ENCODE results near the gene IFIT1. TPM values are rescaled to one million over a fixed set of nuclear protein-coding genes. Genes with fewer than 3 reads are reported as not detected.
"Not testable (repeated sequence)": the region's sequence is repeated elsewhere in the genome, so short reads cannot be mapped to it uniquely, and the experiment has no call there.

Gene IFIT1
- 13.7 and 17.3 TPM in 2 replicates for total RNA-seq (2014; rRNA removed; shearing (Covaris generic))

- DNase-seq (ENCODE audit: low read depth) = peak; percentile 78
These were observed at the start of gene IFIT1 for GRCh38 chr10:89391907-89392756. Gene IFIT1 (plus strand): TSS chr10:89392623. CDS start chr10:89392713, 90 bp downstream.

GRCh38 chr10:89343089-89343767 is 49.2 kb upstream of the IFIT1 start:
- DNase-seq (ENCODE audit: low read depth) = no peak

GRCh38 chr10:89344156-89344555 is 48.3 kb upstream of the IFIT1 start:
- DNase-seq (ENCODE audit: low read depth) = no peak

GRCh38 chr10:89345367-89346000 is 46.9 kb upstream of the IFIT1 start:
- no peak for DNase-seq (ENCODE audit: low read depth)

- no peak for DNase-seq (ENCODE audit: low read depth)
These were observed 45.8 kb upstream of the IFIT1 start for GRCh38 chr10:89346405-89347254.

GRCh38 chr10:89347701-89348457 is 44.5 kb upstream of the IFIT1 start:
- DNase-seq (ENCODE audit: low read depth) = no peak

- no peak for DNase-seq (ENCODE audit: low read depth)
These were observed 43.9 kb upstream of the IFIT1 start for GRCh38 chr10:89348481-89348880.

- DNase-seq (ENCODE audit: low read depth) = no peak
These were observed 43.4 kb upstream of the IFIT1 start for GRCh38 chr10:89348975-89349374.

GRCh38 chr10:89350631-89351315 is 41.6 kb upstream of the IFIT1 start:
- not testable (repeated sequence) for DNase-seq (ENCODE audit: low read depth)

GRCh38 chr10:89351412-89351779 is 41.0 kb upstream of the IFIT1 start:
- DNase-seq (ENCODE audit: low read depth) = no peak

- peak; percentile 84 for DNase-seq (ENCODE audit: low read depth)
These were observed 40.4 kb upstream of the IFIT1 start for GRCh38 chr10:89351780-89352597.

- no peak for DNase-seq (ENCODE audit: low read depth)
These were observed 39.6 kb upstream of the IFIT1 start for GRCh38 chr10:89352802-89353201.

GRCh38 chr10:89355394-89355931 is 37.0 kb upstream of the IFIT1 start:
- peak; percentile 58 for DNase-seq (ENCODE audit: low read depth)

GRCh38 chr10:89357096-89357495 is 35.3 kb upstream of the IFIT1 start:
- no peak for DNase-seq (ENCODE audit: low read depth)

GRCh38 chr10:89357975-89358374 is 34.4 kb upstream of the IFIT1 start:
- DNase-seq (ENCODE audit: low read depth) = no peak

- DNase-seq (ENCODE audit: low read depth) = no peak
These were observed 32.3 kb upstream of the IFIT1 start for GRCh38 chr10:89360157-89360556.

- DNase-seq (ENCODE audit: low read depth) = no peak
These were observed 29.5 kb upstream of the IFIT1 start for GRCh38 chr10:89362929-89363328.

- DNase-seq (ENCODE audit: low read depth) = no peak
These were observed 28.5 kb upstream of the IFIT1 start for GRCh38 chr10:89363729-89364442.

All from Daoy (cell line).